HepG2 (cell line): ENCODE measurements around the gene PLD1. TPM values are rescaled to one million over a fixed set of nuclear protein-coding genes. Genes with fewer than 3 reads are reported as not detected.

ENCODE experiments used
- ARNT ChIP-seq: fragments of 450-650 bp; IDR thresholded peaks from 2 replicates; pipeline ENCODE4 v1.6.1; 2017
- ATF7-NPFF ChIP-seq: sonication (generic); formaldehyde crosslinking; IDR thresholded peaks from 2 replicates; pipeline ENCODE4 v1.8.1; 2023; ENCODE audit warnings: mild to moderate bottlenecking, low read depth, missing genetic modification reagents, moderate library complexity
- BRD4 ChIP-seq: sonication (generic); formaldehyde crosslinking; IDR thresholded peaks from 2 replicates; pipeline ENCODE4 v1.4.0; 2020; ENCODE audit warnings: missing genetic modification reagents
- CHD2 ChIP-seq: IDR thresholded peaks from 2 replicates; pipeline ENCODE4 v1.6.1; 2011; ENCODE audit warnings: low read depth, low read length, improper control_type of control experiment
- CREB1 ChIP-seq, 2 experiments: fragments of 450-650 bp in 1 of 2; IDR thresholded peaks; 2 replicates each; pipeline ENCODE4 v1.6.1; 2016 to 2017; ENCODE audit warnings: control low read depth in 1 of 2, mild to moderate bottlenecking in 1 of 2, missing compliant biosample characterization in 1 of 2, missing genetic modification characterization in 1 of 2
- E2F1 ChIP-seq: sonication (generic); formaldehyde crosslinking; IDR thresholded peaks from 2 replicates; pipeline ENCODE4 v1.5.0; 2020; ENCODE audit warnings: missing genetic modification reagents
- ELK4 ChIP-seq: sonication (generic); formaldehyde crosslinking; IDR thresholded peaks from 2 replicates; pipeline ENCODE4 v1.9.0; 2021; ENCODE audit warnings: missing genetic modification reagents, borderline replicate concordance
- EZH2 ChIP-seq: conservative IDR thresholded peaks from 2 replicates; pipeline ENCODE4 v1.6.1; 2012; ENCODE audit warnings: mild to moderate bottlenecking, low read depth, low read length, moderate library complexity
- FOXA1 ChIP-seq, 2 experiments: fragments of 450-650 bp in 1 of 2; sonication (generic) in 1 of 2; formaldehyde crosslinking in 1 of 2; IDR thresholded peaks; 2 replicates each; pipeline versions ENCODE4 v1.4.0 to v1.6.1; 2016 to 2020; ENCODE audit warnings: missing genetic modification reagents in 1 of 2
- HMG20B ChIP-seq: conservative IDR thresholded peaks from 2 replicates; pipeline ENCODE4 v1.6.1; 2016; ENCODE audit warnings: missing genetic modification reagents, missing compliant biosample characterization
- HOXA3 ChIP-seq: sonication (generic); formaldehyde crosslinking; IDR thresholded peaks from 2 replicates; pipeline ENCODE4 v1.5.0; 2020; ENCODE audit warnings: missing genetic modification reagents
- HOXA5 ChIP-seq: sonication (generic); formaldehyde crosslinking; IDR thresholded peaks from 2 replicates; pipeline ENCODE4 v1.4.0; 2020; ENCODE audit warnings: missing genetic modification reagents
- KDM5B ChIP-seq: sonication (generic); formaldehyde crosslinking; IDR thresholded peaks from 2 replicates; pipeline ENCODE4 v1.4.0; 2020; ENCODE audit warnings: missing genetic modification reagents, mild to moderate bottlenecking, borderline replicate concordance
- KLF12 ChIP-seq: sonication (generic); formaldehyde crosslinking; IDR thresholded peaks from 2 replicates; pipeline ENCODE4 v1.4.0; 2020; ENCODE audit warnings: missing genetic modification reagents, borderline replicate concordance
- NFYC ChIP-seq: IDR thresholded peaks from 2 replicates; pipeline ENCODE4 v1.6.1; 2016; ENCODE audit warnings: missing genetic modification reagents, missing compliant biosample characterization
- NR3C1 ChIP-seq: sonication (generic); formaldehyde crosslinking; IDR thresholded peaks from 2 replicates; pipeline ENCODE4 v1.4.0; 2020; ENCODE audit warnings: missing genetic modification reagents
- RARA ChIP-seq: IDR thresholded peaks from 2 replicates; pipeline ENCODE4 v1.6.1; 2016; ENCODE audit warnings: missing genetic modification reagents, missing compliant biosample characterization
- RBM22 ChIP-seq: fragments of 200-400 bp; formaldehyde crosslinking; optimal IDR thresholded peaks from 2 replicates; pipeline ENCODE3; 2017; ENCODE audit warnings: mild to moderate bottlenecking, low read length, moderate library complexity
- TGIF2 ChIP-seq: IDR thresholded peaks from 2 replicates; pipeline ENCODE4 v1.6.1; 2016; ENCODE audit warnings: control low read depth, missing compliant biosample characterization
- YY1 ChIP-seq: IDR thresholded peaks from 2 replicates; pipeline ENCODE4 v1.6.1; 2011; ENCODE audit warnings: low read length, low read depth, moderate library complexity, mild to moderate bottlenecking; ENCODE audit not compliant: insufficient read depth, insufficient replicate concordance
- ZBTB3 ChIP-seq: sonication (generic); formaldehyde crosslinking; IDR thresholded peaks from 2 replicates; pipeline ENCODE4 v1.4.0; 2020; ENCODE audit warnings: low read depth, mild to moderate bottlenecking, moderate library complexity, missing genetic modification reagents, borderline replicate concordance
- ZFYVE20 ChIP-seq: sonication (generic); formaldehyde crosslinking; IDR thresholded peaks from 2 replicates; pipeline ENCODE4 v1.8.0; 2023; ENCODE audit warnings: low read depth, mild to moderate bottlenecking, moderate library complexity, missing genetic modification reagents, borderline replicate concordance
- ZNF446 ChIP-seq: sonication (generic); formaldehyde crosslinking; IDR thresholded peaks from 2 replicates; pipeline ENCODE4 v1.5.0; 2020; ENCODE audit warnings: mild to moderate bottlenecking, missing genetic modification reagents
- ZNF574 ChIP-seq: sonication (generic); formaldehyde crosslinking; IDR thresholded peaks from 2 replicates; pipeline ENCODE4 v1.4.0; 2020; ENCODE audit warnings: missing genetic modification reagents
- ZNF749 ChIP-seq: sonication (generic); formaldehyde crosslinking; IDR thresholded peaks from 2 replicates; pipeline ENCODE4 v1.8.0; 2022; ENCODE audit warnings: mild to moderate bottlenecking, missing genetic modification reagents, moderate library complexity, borderline replicate concordance
- ZSCAN9 ChIP-seq: IDR thresholded peaks from 2 replicates; pipeline ENCODE4 v1.6.1; 2016; ENCODE audit warnings: borderline replicate concordance
- polyA plus RNA-seq, 8 experiments: library from polyadenylated mRNA; depleted of rRNA in 3 of 8; stranded (reverse) in 7 of 8; unstranded in 1 of 8; fragments of >200 nt; fragmentation: Illumina TruSeq in 4 of 8; extraction: Trizol in 4 of 8; gene quantifications; 2 replicates each; pipeline versions ENCODE4 v1.2.1 to v1.2.3, GENCODE V29; 2011 to 2016; ENCODE audit warnings: low read depth in 4 of 8, missing spikeins in 1 of 8, mixed read lengths in 1 of 8; ENCODE audit not compliant: insufficient read depth in 1 of 8
- total RNA-seq, 5 experiments: library from RNA; depleted of rRNA; stranded (reverse); fragments of >200 nt; fragmentation: Illumina TruSeq; extraction: Trizol; gene quantifications; 2 replicates each; pipeline ENCODE4 v1.2.3, GENCODE V29; 2016; ENCODE audit warnings: low read depth in 1 of 5

The PLD1 gene
- total and polyA plus RNA-seq, 2 of the 13 experiments (the other 11 are each of a cell fraction or from before 2014, with no cell fraction given) = 27.1 to 59.4 TPM

GRCh38 chr3:171806200-171807128 lies 3.8 kb downstream of the PLD1 start (continued):
- TF ChIP-seq ZSCAN9 (no peak; the same call in none of the 2 replicates), ZBTB3 (peak; percentile 43; the same call in 1 of the 2 replicates), ZFYVE20 (CRISPR knock-in tag) (no peak), CREB1 (IDR thresholded peaks at IDR 0.05) (no peak), CREB1 (CRISPR knock-in tag; IDR thresholded peaks at IDR 0.05) (peak; percentile 85), HOXA3 (CRISPR knock-in tag) (no peak; the same call in 1 of the 2 replicates), RBM22 (no peak), NFYC (CRISPR knock-in tag) (no peak), HMG20B (CRISPR knock-in tag) (0 out of 2 replicates have a peak, but pooled peaks have one; percentile 36), ARNT (no peak), CHD2 (no peak), HOXA5 (CRISPR knock-in tag) (peak; percentile 63), ELK4 (CRISPR knock-in tag) (no peak), KLF12 (no peak), BRD4 (CRISPR knock-in tag) (no peak), ZNF749 (CRISPR knock-in tag) (no peak), EZH2 (no peak), YY1 (peak; percentile 62), ZNF446 (no peak), ZNF574 (CRISPR knock-in tag) (no peak), FOXA1 (IDR thresholded peaks at IDR 0.05) (peak; percentile 48; the same call in 1 of the 2 replicates), FOXA1 (CRISPR knock-in tag; IDR thresholded peaks at IDR 0.05) (peak; percentile 94), RARA (CRISPR knock-in tag) (peak; percentile 86), NR3C1 (CRISPR knock-in tag) (no peak), TGIF2 (CRISPR knock-in tag) (peak; percentile 75; the same call in 1 of the 2 replicates), ATF7-NPFF (no peak), E2F1 (CRISPR knock-in tag) (no peak), KDM5B (CRISPR knock-in tag) (no peak)
